Measurements from ENCODE around the gene DZIP3.

- no peak for TF ChIP-seq EZH2 (IDR thresholded peaks at IDR 0.05)
- TF ChIP-seq POLR2AphosphoS5 (IDR thresholded peaks at IDR 0.05; ENCODE audit: borderline replicate concordance, low read depth, low read length), result no peak
- no peak for TF ChIP-seq FOXP2 (optimal IDR thresholded peaks at IDR 0.05; ENCODE audit: control extremely low read depth, extremely low read length, insufficient read depth)
Measured at GRCh38 chr3:108661699-108662098, 72.2 kb downstream of the DZIP3 start.

Data from SK-N-MC (cell line).